Measurements from ENCODE around the gene TAF13.

The TAF13 gene

GRCh38 chr1:109084563-109085517, 9.0 kb upstream of the TAF13 start:
- H3K4me3 ChIP-seq (replicated peaks; ENCODE audit: low read depth, low read length): no peak overlapping the region
- no peak for TF ChIP-seq CTCF (IDR thresholded peaks at IDR 0.05; ENCODE audit: low read depth, low read length, missing control alignments)
- DNase-seq (ENCODE audit: extremely low read depth, low read depth): no peak

- no peak for TF ChIP-seq CTCF (IDR thresholded peaks at IDR 0.05; ENCODE audit: low read depth, low read length, missing control alignments)
- no peak for DNase-seq (ENCODE audit: extremely low read depth, low read depth)
- no peak overlapping the region for H3K4me3 ChIP-seq (replicated peaks; ENCODE audit: low read depth, low read length)
These were observed 8.1 kb upstream of the TAF13 start for GRCh38 chr1:109083923-109084322.

- TF ChIP-seq CTCF (IDR thresholded peaks at IDR 0.05; ENCODE audit: low read depth, low read length, missing control alignments): no peak
- DNase-seq (ENCODE audit: extremely low read depth, low read depth): no peak
- H3K4me3 ChIP-seq (replicated peaks; ENCODE audit: low read depth, low read length): no peak overlapping the region
These were observed 7.7 kb upstream of the TAF13 start for GRCh38 chr1:109083501-109083900.

GRCh38 chr1:109080441-109081082, 4.8 kb upstream of the TAF13 start:
- no peak for DNase-seq (ENCODE audit: extremely low read depth, low read depth)
- no peak for TF ChIP-seq CTCF (IDR thresholded peaks at IDR 0.05; ENCODE audit: low read depth, low read length, missing control alignments)
- H3K4me3 ChIP-seq (replicated peaks; ENCODE audit: low read depth, low read length): no peak overlapping the region

- H3K4me3 ChIP-seq (replicated peaks; ENCODE audit: low read depth, low read length): no peak overlapping the region
- DNase-seq (ENCODE audit: extremely low read depth, low read depth): no peak
- no peak for TF ChIP-seq CTCF (IDR thresholded peaks at IDR 0.05; ENCODE audit: low read depth, low read length, missing control alignments)
These were observed 3.4 kb upstream of the TAF13 start for GRCh38 chr1:109079240-109079622.

- H3K4me3 ChIP-seq (replicated peaks; ENCODE audit: low read depth, low read length): no peak overlapping the region
- no peak for DNase-seq (ENCODE audit: extremely low read depth, low read depth)
- TF ChIP-seq CTCF (IDR thresholded peaks at IDR 0.05; ENCODE audit: low read depth, low read length, missing control alignments): no peak
These were observed 2.5 kb upstream of the TAF13 start for GRCh38 chr1:109078317-109078716.

Data from HFF-Myc (cell line).